ENCODE measurements around the gene FOSL2.

The FOSL2 gene

DNA sequence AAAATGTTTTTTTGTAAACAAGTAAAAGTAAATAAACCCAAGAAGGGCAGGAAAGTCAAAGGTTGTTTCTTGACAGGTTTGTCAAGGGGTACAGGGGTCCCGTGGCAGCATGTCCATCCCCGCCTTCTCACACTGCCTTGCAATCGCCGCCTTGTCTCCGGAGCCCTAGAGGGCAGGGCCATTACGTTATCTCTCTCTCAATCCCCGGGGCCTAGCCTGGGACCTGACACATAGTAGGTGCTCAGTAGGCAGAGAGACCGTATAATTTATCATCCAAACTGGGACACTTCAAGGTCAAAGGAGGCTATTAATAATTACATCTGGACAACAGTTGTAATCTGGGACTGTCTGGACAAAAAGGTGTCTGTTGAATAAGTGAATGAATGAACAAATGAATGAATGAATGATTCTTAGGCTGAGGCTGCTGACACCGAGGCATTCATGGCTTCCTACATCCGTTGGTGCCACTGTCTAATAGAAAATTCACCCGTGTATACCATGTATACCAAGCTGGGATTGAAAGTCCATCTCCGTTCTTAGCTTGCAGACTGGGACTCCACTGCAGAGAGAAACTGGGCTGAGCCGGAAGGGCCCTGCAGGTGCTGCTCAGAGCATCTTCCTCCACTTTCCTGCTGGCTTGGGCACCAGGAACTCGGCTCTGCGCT is 58.4 kb downstream of the FOSL2 start:
- no peak for DNase-seq (ENCODE audit: low read depth)

DNA sequence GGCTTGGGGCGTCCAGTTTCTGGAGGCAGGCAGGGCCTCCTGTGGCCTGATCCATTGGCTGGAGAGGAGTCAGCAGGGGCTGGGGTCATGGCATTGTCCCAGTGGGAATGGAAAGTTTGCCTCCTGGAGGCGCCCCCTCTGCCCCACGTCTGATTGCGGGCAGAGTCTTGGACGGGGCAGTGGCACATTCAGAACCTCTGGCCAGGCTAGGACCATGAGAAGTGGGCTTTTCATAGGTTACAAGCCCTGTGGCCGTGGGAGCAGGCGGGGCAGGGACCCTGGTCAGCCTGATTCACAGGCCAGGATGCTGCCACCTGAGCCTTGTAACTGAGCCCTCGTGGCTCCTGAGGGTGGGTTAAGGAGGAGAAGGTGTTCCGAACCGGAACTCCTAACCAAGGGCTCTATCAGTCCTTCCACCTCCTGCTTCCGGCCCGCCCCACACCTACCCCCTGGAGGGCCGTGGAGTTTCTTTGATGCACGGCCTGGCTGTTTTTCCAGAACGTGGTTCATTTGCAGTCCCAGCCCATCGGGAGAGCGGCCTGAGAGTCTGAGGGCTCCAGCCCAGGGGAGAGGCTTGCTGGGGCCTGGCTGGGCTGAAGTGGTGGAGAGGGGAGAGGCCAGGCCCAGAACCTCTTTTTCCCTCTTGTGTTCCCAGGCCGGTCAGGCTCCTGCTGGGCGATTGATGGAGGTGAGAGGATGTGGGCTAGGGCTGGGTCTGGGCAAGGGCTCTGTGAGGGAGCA is 59.3 kb downstream of the FOSL2 start:
- no peak for DNase-seq (ENCODE audit: low read depth)

DNA sequence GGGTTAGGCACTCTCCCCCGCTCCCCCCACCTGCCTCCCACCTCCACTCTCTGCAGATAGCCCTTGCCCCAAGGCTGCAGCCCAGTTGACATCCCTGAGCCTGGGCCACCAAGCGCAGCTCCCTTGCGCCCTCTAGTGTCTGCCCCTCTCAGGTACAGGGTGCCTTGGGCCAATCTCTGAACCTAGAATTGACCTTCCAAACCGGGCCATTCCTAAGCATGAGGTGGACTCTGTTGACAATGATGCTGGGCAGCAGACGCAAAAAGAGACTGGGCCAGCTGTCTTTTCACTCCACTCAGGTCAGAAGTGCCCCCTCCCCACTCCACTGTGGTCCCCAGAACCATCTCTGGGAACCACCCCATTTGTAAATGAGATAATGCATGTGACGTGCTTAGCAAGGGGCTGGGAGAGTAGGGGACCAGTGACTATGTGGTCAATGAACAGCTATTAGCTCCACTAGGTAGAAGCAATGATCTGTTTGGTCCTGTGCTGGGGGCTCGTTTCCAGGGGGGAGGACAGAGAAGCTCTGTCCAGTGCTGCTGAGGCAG is 60.0 kb downstream of the FOSL2 start:
- DNase-seq (ENCODE audit: low read depth) = peak; percentile 57

DNA sequence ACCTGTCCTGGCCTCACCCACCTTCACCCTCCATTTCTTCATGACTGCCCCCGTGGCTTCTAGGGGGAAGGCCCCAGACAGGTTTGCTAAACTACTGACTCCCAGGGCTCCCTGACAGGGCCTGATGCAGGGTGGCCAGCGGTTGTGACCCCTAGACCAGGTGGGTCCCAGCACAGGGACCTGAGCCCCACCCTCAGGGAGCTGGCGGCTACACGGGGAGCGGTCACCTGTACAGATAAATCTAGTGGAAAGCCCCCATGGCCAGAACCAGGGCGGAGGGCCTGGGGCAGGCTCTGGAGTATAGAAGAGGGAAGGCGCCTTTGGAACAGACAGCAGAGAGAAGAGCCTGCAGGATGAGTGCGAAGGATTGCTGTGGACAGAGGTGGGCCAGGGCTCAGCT is 60.7 kb downstream of the FOSL2 start:
- no peak for DNase-seq (ENCODE audit: low read depth)

DNA sequence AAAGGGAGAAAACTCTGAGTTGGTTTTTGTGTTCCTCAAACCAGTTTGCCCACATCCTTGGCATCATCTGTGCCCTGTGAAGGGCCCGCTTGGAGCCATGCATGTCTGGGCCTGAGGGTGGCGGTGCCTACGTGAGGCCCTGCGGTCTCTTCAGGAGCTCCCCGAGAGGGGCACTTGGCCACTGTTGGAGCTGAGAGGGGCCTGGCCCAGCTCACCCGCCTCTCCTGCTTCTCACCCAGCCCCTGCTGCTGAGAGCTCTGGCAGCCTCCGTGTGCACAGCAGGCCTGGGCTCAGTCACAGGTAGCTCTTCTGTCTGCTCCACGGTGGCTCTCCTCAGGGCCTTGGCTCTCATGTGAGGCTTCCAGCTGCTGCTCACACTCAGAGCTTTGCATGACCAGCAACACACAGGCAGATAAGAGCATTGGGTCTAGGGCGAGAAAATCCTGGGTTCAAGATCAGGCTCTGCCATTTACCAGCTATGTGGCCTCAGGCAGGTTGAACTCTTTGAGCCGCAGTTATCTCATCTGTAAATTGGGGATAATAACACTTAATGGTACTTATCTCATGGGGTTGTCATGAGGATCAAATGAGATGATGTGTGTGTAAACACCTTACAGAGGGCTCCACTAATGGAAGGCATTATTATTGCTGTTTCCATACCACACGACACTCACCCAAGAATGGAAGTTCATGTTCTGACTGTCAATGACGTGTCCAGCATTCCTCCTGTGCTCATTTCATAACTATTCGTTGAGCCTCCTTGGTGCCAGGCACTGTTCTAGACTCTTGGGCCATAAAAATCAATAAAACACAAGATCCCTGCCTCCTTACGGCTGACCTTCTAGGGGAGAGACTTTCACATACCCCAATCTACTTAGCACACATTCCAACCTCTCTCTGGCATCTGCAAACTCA is 61.6 kb downstream of the FOSL2 start:
- no peak for DNase-seq (ENCODE audit: low read depth)

DNA sequence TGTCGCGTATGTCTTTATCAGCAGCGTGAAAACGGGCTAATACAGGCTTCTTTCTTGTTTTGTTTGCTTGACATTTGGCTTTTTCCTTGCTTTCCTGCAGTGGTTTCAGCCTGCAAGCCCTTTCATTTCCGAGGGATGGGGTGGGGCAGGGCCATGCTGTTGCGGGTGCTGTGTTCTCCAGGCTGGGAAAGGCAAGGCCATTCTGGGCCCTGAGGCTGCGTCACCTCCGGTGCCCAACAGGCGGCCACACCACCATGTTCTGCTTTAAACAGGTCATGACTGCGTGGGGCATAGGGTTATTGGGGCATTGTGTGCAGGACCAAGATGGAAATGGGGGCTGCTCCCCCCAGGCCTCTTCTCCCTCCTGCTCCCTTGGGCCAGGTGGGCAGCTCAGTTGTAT is 64.6 kb downstream of the FOSL2 start:
- no peak for DNase-seq (ENCODE audit: low read depth)

DNA sequence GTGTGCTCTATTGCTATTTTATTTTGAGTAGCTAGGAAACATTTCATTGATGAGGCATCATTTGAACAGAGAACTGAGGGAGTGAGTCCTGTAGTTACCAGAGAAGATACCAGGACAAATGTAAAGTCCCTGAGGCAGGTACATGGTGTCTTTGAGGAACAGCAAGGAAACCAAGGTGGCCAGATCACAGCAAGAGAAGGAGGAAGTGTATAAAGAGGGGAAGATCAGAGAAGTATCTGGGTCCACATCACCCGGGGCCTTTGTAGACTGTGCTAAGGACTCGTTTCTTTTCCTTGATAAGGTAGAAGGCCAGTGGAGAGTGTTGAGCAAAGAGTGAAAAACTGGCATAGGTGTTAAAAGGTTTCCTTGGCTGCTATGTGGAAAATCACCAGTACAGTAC is 68.4 kb downstream of the FOSL2 start:
- no peak for DNase-seq (ENCODE audit: low read depth)

DNA sequence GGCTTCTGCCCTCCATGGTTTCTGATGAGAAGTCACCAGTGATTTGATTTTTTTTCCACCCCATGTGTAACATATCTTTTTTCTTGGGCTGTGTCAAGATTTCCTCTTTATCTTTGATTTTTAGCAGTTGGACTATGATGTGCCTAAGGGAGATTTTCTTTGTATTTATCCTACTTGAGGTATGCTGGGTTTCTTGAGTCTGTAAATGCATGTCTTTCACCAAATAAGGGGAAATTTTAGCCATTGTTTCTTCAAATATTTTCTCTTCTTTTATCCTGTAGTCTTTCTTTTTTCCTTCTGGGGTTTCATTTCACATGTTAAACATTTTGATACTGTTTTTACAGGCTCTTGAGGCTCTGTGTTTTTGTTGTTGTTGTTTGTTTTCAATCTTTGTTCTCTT is 69.5 kb downstream of the FOSL2 start:
- DNase-seq (ENCODE audit: low read depth) = no peak

DNA sequence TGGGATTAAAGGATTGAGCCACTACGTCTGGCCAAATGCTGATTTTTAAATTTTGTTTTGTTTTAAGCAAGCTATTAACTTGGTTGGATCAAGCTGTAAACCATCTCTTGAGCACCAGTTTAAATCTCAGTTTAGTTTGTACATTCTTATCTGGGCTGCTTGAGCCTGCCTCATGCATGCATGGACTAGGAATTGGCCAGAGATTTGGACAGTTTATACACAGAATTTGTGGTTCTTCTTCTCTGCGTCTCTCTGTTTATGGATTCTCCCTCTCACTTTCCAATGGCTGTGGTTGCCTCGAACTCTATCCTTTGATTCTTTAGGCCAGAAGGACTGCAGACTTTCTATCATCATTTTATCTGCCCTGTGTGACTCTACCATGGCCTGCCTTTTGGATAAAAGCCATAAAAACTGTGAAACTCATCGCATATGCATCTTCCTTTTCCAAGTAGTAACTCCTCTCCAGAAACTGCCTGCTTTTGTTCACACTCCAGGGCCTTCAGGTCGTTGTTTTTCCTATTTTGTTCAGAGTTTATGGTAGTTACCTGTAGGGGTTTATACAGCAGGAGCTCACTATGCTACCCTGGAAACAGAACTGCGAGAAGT is 70.7 kb downstream of the FOSL2 start:
- no peak for DNase-seq (ENCODE audit: low read depth)

DNA sequence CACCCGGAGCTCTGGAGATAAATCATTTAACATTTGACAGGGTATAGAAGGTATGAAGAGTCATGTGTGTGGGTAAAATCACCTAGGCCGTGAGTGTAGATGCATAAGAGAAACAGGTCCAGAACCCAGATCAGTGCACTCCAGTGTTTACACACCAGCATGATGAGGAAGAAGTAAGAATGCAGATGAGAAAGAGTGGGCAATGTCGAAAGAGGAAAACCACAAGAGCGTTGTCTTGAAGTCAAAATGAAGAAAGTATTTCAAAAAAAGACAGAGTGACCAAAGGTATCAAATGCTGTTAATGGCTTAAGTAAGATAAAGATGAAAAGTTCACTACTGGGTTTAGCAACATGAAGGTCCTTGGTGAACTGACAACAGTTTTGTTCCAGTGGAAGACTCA is 71.2 kb downstream of the FOSL2 start:
- DNase-seq (ENCODE audit: low read depth) = no peak

DNA sequence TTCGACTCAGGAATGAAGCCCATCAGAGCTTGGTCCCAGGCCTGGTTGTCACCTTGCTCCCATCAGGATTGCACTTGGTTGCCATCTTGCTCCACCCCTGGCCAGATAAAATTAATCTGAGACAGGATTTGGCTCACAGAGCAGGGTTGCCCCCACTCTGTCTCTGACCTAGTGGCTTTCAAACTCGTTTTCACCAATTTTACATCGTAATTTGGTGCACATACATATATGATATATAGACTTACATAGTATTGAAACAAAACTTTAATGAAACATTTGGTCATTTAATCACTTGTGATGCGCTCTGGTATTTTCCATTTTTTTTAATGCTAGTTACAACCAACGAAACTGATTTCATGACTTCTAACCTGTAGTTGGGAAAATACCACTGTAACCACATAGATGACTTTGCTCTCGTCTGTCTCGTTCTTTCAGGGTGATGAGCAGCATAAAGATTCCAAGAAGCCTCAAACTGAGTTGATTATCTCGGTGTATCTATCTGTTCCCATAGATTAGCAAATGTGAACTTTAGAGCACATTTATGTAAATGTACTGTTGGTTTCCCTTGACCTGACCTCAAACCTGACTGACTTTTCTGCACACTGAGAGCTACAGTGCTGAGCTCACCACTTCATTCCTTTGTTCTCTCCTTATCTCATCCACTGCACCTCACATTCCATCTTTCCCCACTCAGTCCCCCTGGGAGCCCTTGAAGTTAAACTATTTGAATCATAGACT is 72.7 kb downstream of the FOSL2 start:
- no peak for DNase-seq (ENCODE audit: low read depth)
